Endothelial cell of umbilical vein (primary cell): ENCODE results near the gene SMTNL2. TPM values are rescaled to one million over a fixed set of nuclear protein-coding genes. Genes with fewer than 3 reads are reported as not detected.

Source experiments
- BruUV-seq: library from RNA; stranded (reverse); fragments of 400-500 nt; replicated peaks from 2 replicates; lab custom pipeline; 2021; lab: Mats Ljungman, UMichigan
- CTCF ChIA-PET: fragments of 300-600, 350-600 bp; sonication (Branson Sonifier 250); formaldehyde crosslinking; loops from one replicate; lab custom pipeline; 2021; ENCODE audit warnings: antibody characterized with exemption, inconsistent platforms; lab: Charles Lee
- POLR2A ChIA-PET: fragments of 300-600, 350-600 bp; sonication (Branson Sonifier 250); formaldehyde crosslinking; loops from one replicate; lab custom pipeline; 2021; ENCODE audit warnings: antibody characterized with exemption, inconsistent platforms; lab: Charles Lee
- DNase-seq: peaks from one replicate; pipeline ENCODE4 v3.0.0-alpha.2; 2011; ENCODE audit warnings: low read depth, low spot score
- FAIRE-seq: peaks from 2 replicates; lab custom pipeline; 2011; peaks lifted over from hg19 to GRCh38; lab: Jason Lieb, UNC
- H2AFZ ChIP-seq: 2 replicates; pipeline ENCODE4 v1.6.0; 2012; ENCODE audit warnings: low read depth, low read length, control low read depth, inconsistent platforms
- H3K27ac ChIP-seq: 2 replicates; pipeline ENCODE4 v1.5.1; 2011; ENCODE audit warnings: low read depth, mild to moderate bottlenecking, control low read depth, low read length, moderate library complexity; ENCODE audit not compliant: insufficient read depth
- H3K27me3 ChIP-seq, 2 experiments: 2 replicates each; pipeline versions ENCODE4 v1.6.0 to v1.6.1; 2011; ENCODE audit warnings: low read length in 2 of 2, mixed read lengths in 1 of 2; ENCODE audit not compliant: control insufficient read depth in 2 of 2, insufficient read depth in 2 of 2
- H3K36me3 ChIP-seq, 2 experiments: 2 replicates in 1 of 2; 3 replicates in 1 of 2; pipeline ENCODE4 v1.5.1; 2011; ENCODE audit warnings: low read length in 2 of 2, mild to moderate bottlenecking in 1 of 2, moderate library complexity in 1 of 2; ENCODE audit not compliant: control insufficient read depth in 2 of 2, insufficient read depth in 2 of 2; ENCODE audit errors: extremely low read depth in 1 of 2
- H3K4me1 ChIP-seq: 3 replicates; pipeline ENCODE4 v1.5.1; 2011; ENCODE audit warnings: mild to moderate bottlenecking, low read length; ENCODE audit not compliant: control insufficient read depth, insufficient read depth; ENCODE audit errors: extremely low read depth
- H3K4me2 ChIP-seq: 2 replicates; pipeline ENCODE4 v1.6.1; 2011; ENCODE audit warnings: low read length, control low read depth, mixed read lengths; ENCODE audit not compliant: insufficient read depth
- H3K4me3 ChIP-seq, 3 experiments: fragments of 200-600 bp in 1 of 3; sonication (generic), shearing (Covaris generic) in 1 of 3; replicated peaks in 1 of 3; 2 replicates each; pipeline ENCODE4 v1.5.1; 2011 to 2016; ENCODE audit warnings: control low read depth in 3 of 3, low read length in 3 of 3, mild to moderate bottlenecking in 2 of 3, inconsistent platforms in 1 of 3, low read depth in 1 of 3, moderate library complexity in 1 of 3; ENCODE audit not compliant: insufficient read depth in 1 of 3
- H3K79me2 ChIP-seq: 2 replicates; pipeline ENCODE4 v1.6.0; 2012; ENCODE audit warnings: low read length, inconsistent platforms; ENCODE audit not compliant: control insufficient read depth, insufficient read depth
- H3K9ac ChIP-seq: replicated peaks from 2 replicates; pipeline ENCODE3; 2011; ENCODE audit warnings: low read length, control low read depth; ENCODE audit not compliant: insufficient read depth; ENCODE audit errors: extremely low read depth
- H3K9me1 ChIP-seq: replicated peaks from 3 replicates; pipeline ENCODE4 v1.6.0; 2011; ENCODE audit warnings: mild to moderate bottlenecking, low read length; ENCODE audit not compliant: control insufficient read depth, insufficient read depth; ENCODE audit errors: extremely low read depth
- H3K9me3 ChIP-seq: replicated peaks from 2 replicates; pipeline ENCODE4 v1.5.1; 2012; ENCODE audit warnings: low read length, inconsistent platforms; ENCODE audit not compliant: control insufficient read depth, insufficient read depth
- H4K20me1 ChIP-seq: replicated peaks from 2 replicates; pipeline ENCODE3; 2011; ENCODE audit warnings: mild to moderate bottlenecking, low read length; ENCODE audit not compliant: control insufficient read depth, insufficient read depth; ENCODE audit errors: extremely low read depth
- EZH2 ChIP-seq: IDR thresholded peaks from 2 replicates; pipeline ENCODE4 v1.6.1; 2012; ENCODE audit warnings: borderline replicate concordance, low read depth, mild to moderate bottlenecking, moderate library complexity, low read length, inconsistent platforms; ENCODE audit not compliant: severe bottlenecking
- FOS ChIP-seq: IDR thresholded peaks from 2 replicates; pipeline ENCODE4 v1.6.1; 2011; ENCODE audit warnings: mild to moderate bottlenecking, low read length, moderate library complexity, borderline replicate concordance; ENCODE audit not compliant: insufficient read depth
- GATA2 ChIP-seq: IDR thresholded peaks from 2 replicates; pipeline ENCODE4 v1.7.0; 2011; ENCODE audit warnings: low read depth, mild to moderate bottlenecking, moderate library complexity, mixed read lengths, low read length; ENCODE audit not compliant: insufficient read length, insufficient read depth
- JUN ChIP-seq: IDR thresholded peaks from 2 replicates; pipeline ENCODE4 v1.6.1; 2011; ENCODE audit warnings: borderline replicate concordance, low read depth; ENCODE audit not compliant: insufficient read length, insufficient read depth
- MYC ChIP-seq: IDR thresholded peaks from one replicate; pipeline ENCODE4 v1.6.1; 2011; ENCODE audit warnings: mild to moderate bottlenecking, low read depth, low read length
- POLR2A ChIP-seq: IDR thresholded peaks from 2 replicates; pipeline ENCODE4 v1.6.1; 2012; ENCODE audit warnings: low read depth, mild to moderate bottlenecking, control low read depth, low read length
- POLR2AphosphoS5 ChIP-seq: IDR thresholded peaks from 2 replicates; pipeline ENCODE4 v1.6.1; 2012; ENCODE audit warnings: low read depth, mild to moderate bottlenecking, control low read depth, low read length, moderate library complexity; ENCODE audit not compliant: insufficient read depth
- dilution Hi-C: fragments of 300-500 bp; cut with MboI; formaldehyde crosslinking; loops from one replicate; pipeline ENCODE4 v1.15.0; 2019; ENCODE audit warnings: low sequenced_read_pairs; ENCODE audit not compliant: extremely low pct_ligation_motif_present
- intact Hi-C: fragments of 100-400 bp; cut with micrococcal nuclease; formaldehyde crosslinking; loops from one replicate; pipeline ENCODE4 v1.10.0; 2022
- polyA plus RNA-seq, 4 experiments: library from polyadenylated mRNA; depleted of rRNA in 3 of 4; stranded (reverse) in 3 of 4; unstranded in 1 of 4; fragments of >200 nt; gene quantifications; 2 replicates each; pipeline versions ENCODE4 v1.2.1 to v1.2.3, GENCODE V29; 2011 to 2012; ENCODE audit warnings: missing spikeins in 1 of 4
- total RNA-seq: library from RNA; stranded (reverse); gene quantifications from 2 replicates; pipeline ENCODE4 v1.2.3, GENCODE V29; 2021
- TF ChIP-seq, protein P1 (sequence below), 2 donors: IDR thresholded peaks; 1 replicate in 1 of 2; 2 replicates in 1 of 2; pipeline ENCODE4 v1.5.1; 2011; ENCODE audit warnings: low read length in 2 of 2, mild to moderate bottlenecking in 2 of 2, moderate library complexity in 2 of 2, control low read depth in 1 of 2, inconsistent platforms in 1 of 2, low read depth in 1 of 2; ENCODE audit not compliant: insufficient read depth in 1 of 2; ENCODE audit errors: extremely low read depth in 1 of 2
- TF ChIP-seq, protein P2 (sequence below): IDR thresholded peaks from 2 replicates; pipeline ENCODE4 v1.6.1; 2011; ENCODE audit not compliant: insufficient read depth, insufficient read length

Gene SMTNL2
- total and polyA plus RNA-seq, 2 donors (not counting 3 experiments of a cell fraction or from before 2014, with no cell fraction given), result not detected

DNA sequence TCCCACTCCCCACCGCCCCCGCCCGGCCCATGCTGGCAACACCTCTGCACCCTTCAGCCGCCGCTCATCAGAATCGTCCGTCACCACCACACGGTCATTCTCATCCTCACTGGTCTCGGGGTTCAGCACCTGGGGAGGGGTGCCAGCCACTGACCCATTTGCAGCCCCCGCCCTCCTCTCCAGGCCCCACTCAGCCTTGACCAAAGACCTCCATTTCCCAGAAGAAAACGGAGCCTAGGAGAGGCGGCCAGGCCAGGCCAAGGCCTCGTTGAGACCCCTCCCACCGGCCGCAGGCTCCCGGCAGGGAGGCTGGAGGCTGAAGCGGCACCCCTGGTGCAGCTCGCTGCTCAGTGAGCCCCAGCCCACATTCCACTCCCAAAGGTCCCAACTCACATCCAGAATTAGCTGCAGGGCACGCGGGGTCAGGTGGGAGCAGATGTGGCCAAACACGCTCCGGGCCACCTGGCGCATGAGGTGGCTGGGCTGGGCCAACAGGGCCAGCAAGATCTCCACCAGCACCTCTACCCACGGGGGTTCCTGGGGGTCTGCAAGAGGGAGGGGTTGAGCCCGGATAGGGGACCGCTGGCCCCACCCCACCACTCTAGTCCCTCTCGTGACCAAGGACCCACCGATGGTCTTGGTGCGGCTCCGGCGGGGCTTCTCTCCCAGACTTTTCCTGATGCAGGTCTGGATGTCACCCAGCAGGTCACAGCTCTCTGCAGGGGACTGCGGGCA is 38.9 kb upstream of the SMTNL2 start:
- H3K27ac ChIP-seq, result no peak overlapping the region
- H4K20me1 ChIP-seq, result no peaks in the 10 kb centered on the region
- TF ChIP-seq MYC (no peak), JUN (no peak), GATA2 (no peak), POLR2AphosphoS5 (no peak)
- H3K9ac ChIP-seq, result no peak overlapping the region
- no TSS peak for BruUV-seq
- ChIA-PET CTCF (interaction anchor here (4.0 kb wide), 1 partner anchor 21 kb away, joined by 9 read pairs; no protein-coding TSS in a partner anchor), POLR2A (no interaction called here)
- no peak for DNase-seq
- no peaks in the 10 kb centered on the region for H3K9me3 ChIP-seq
- no peak overlapping the region for H2AFZ ChIP-seq
- H3K4me2 ChIP-seq, result no peak overlapping the region
- H3K79me2 ChIP-seq, result no peaks in the 10 kb centered on the region
- H3K27me3 ChIP-seq, result no peaks in the 10 kb centered on the region
- no peak overlapping the region for H3K4me3 ChIP-seq
- H3K4me1 ChIP-seq, result peaks cover 10% of the 10 kb centered on the region
- dilution Hi-C loops, result no loop called here
- peaks cover 5 to 27% of the 10 kb centered on the region in 2 experiments for H3K36me3 ChIP-seq
- intact Hi-C loops, result no loop called here
- no peaks in the 10 kb centered on the region for H3K9me1 ChIP-seq
- no peak for FAIRE-seq

DNA sequence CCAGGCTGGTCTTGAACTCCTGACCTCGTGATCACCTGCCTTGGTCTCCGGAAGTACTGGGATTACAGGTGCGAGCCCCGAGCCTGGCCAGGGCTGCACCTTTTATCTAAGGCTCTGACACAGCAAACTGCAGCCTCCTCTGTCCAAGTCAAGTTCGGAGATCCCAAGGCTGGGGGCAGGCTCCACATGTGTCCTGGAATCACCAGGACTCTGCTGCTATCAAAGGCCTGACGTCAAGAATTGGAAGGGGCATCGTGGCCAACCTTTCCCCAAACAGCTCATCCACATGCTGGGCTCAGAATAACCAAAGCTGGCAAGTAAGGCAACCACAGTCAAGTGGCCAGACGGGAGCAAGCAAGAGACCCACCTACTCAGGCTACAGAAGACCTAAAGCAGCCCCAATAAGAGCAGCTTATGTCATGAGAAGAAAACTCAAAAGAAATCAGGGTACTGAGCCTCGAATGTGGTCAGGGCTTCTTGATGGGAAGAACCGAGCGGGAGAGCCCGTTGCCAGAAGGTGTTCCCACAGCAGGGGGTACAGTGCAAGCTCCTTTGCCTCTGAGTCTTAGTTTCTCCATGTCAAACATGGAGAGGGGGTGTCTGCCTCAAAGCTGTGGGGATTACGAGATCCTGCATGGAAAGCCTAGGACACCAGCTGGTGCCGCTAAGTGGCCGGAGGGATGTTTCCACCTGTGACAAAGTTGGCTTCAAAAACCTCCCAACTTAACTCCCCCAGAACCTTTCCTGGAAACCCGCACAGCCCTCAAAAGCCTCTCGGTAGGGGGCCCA is 37.0 kb upstream of the SMTNL2 start:
- H3K4me3 ChIP-seq, result no peak overlapping the region
- no peak overlapping the region for H2AFZ ChIP-seq
- H4K20me1 ChIP-seq, result no peaks in the 10 kb centered on the region
- ChIA-PET CTCF (interaction anchor here (1.4 kb wide), 1 partner anchor 20 kb away, joined by 5 read pairs; no protein-coding TSS in a partner anchor), POLR2A (no interaction called here)
- H3K36me3 ChIP-seq, result peaks cover 6 to 37% of the 10 kb centered on the region in 2 experiments
- BruUV-seq, result no TSS peak
- H3K4me2 ChIP-seq, result no peak overlapping the region
- intact Hi-C loops (no loop called here), dilution Hi-C loops (no loop called here)
- no peaks in the 10 kb centered on the region for H3K9me1 ChIP-seq
- no peaks in the 10 kb centered on the region for H3K9me3 ChIP-seq
- no peaks in the 10 kb centered on the region for H3K4me1 ChIP-seq
- H3K79me2 ChIP-seq, result no peaks in the 10 kb centered on the region
- FAIRE-seq (no peak), DNase-seq (no peak)
- H3K27ac ChIP-seq, result no peak overlapping the region
- no peaks in the 10 kb centered on the region for H3K27me3 ChIP-seq
- H3K9ac ChIP-seq, result no peak overlapping the region
- no peak for TF ChIP-seq FOS
- no peak for TF ChIP-seq EZH2
- TF ChIP-seq POLR2AphosphoS5, result no peak
- no peak for TF ChIP-seq POLR2A
- no peak for TF ChIP-seq JUN
- TF ChIP-seq MYC, result no peak
- TF ChIP-seq, protein P1, sequence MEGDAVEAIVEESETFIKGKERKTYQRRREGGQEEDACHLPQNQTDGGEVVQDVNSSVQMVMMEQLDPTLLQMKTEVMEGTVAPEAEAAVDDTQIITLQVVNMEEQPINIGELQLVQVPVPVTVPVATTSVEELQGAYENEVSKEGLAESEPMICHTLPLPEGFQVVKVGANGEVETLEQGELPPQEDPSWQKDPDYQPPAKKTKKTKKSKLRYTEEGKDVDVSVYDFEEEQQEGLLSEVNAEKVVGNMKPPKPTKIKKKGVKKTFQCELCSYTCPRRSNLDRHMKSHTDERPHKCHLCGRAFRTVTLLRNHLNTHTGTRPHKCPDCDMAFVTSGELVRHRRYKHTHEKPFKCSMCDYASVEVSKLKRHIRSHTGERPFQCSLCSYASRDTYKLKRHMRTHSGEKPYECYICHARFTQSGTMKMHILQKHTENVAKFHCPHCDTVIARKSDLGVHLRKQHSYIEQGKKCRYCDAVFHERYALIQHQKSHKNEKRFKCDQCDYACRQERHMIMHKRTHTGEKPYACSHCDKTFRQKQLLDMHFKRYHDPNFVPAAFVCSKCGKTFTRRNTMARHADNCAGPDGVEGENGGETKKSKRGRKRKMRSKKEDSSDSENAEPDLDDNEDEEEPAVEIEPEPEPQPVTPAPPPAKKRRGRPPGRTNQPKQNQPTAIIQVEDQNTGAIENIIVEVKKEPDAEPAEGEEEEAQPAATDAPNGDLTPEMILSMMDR (IDR thresholded peaks at IDR 0.05; ENCODE audit: extremely low read depth in 1 of 2, insufficient read depth in 1 of 2, low read depth in 1 of 2, low read length in 2 of 2), result no peak
- no peak for TF ChIP-seq GATA2
- TF ChIP-seq, protein P2, sequence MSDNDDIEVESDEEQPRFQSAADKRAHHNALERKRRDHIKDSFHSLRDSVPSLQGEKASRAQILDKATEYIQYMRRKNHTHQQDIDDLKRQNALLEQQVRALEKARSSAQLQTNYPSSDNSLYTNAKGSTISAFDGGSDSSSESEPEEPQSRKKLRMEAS, result no peak
